ENCODE data around the gene ALDH9A1. TPM values are rescaled to one million over a fixed set of nuclear protein-coding genes. Genes with fewer than 3 reads are reported as not detected.

The ALDH9A1 gene
- total RNA-seq, 1 donor, result 118 TPM

GRCh38 chr1:165635329-165635728 lies 63.0 kb downstream of the ALDH9A1 start:
- no peak overlapping the region for H3K27ac ChIP-seq (ENCODE audit: low read depth, low read length)
- TF ChIP-seq CTCF (IDR thresholded peaks at IDR 0.05; ENCODE audit: extremely low read depth, low read depth, low read length), result no peak
- peaks cover 91% of the 10 kb centered on the region for H3K79me2 ChIP-seq (ENCODE audit: insufficient read depth, low read length)
- no peak overlapping the region for H3K4me2 ChIP-seq (ENCODE audit: insufficient read depth, low read length)
- H3K36me3 ChIP-seq (ENCODE audit: insufficient read depth, low read length), result peaks cover 14% of the 10 kb centered on the region
- peaks cover 25% of the 10 kb centered on the region for H4K20me1 ChIP-seq (ENCODE audit: insufficient read depth, low read length)
- DNase-seq (ENCODE audit: insufficient read length, low spot score, missing footprints), result no peak
- no peaks in the 10 kb centered on the region for H3K27me3 ChIP-seq (ENCODE audit: insufficient read depth, low read length)
- H3K4me3 ChIP-seq (ENCODE audit: insufficient read depth, low read length), result no peak overlapping the region
- H2AFZ ChIP-seq (ENCODE audit: low read length), result no peak overlapping the region
- no peaks in the 10 kb centered on the region for H3K9me3 ChIP-seq (ENCODE audit: low read depth, low read length)
- peaks cover 45% of the 10 kb centered on the region for H3K4me1 ChIP-seq (ENCODE audit: insufficient read depth, low read length)

GRCh38 chr1:165634154-165634921 lies 64.0 kb downstream of the ALDH9A1 start:
- H3K36me3 ChIP-seq (ENCODE audit: insufficient read depth, low read length), result peaks cover 14% of the 10 kb centered on the region
- no peak overlapping the region for H2AFZ ChIP-seq (ENCODE audit: low read length)
- no peak for DNase-seq (ENCODE audit: insufficient read length, low spot score, missing footprints)
- no peaks in the 10 kb centered on the region for H3K27me3 ChIP-seq (ENCODE audit: insufficient read depth, low read length)
- H3K79me2 ChIP-seq (ENCODE audit: insufficient read depth, low read length), result peaks cover 81% of the 10 kb centered on the region
- no peaks in the 10 kb centered on the region for H3K9me3 ChIP-seq (ENCODE audit: low read depth, low read length)
- H4K20me1 ChIP-seq (ENCODE audit: insufficient read depth, low read length), result peaks cover 22% of the 10 kb centered on the region
- H3K27ac ChIP-seq (ENCODE audit: low read depth, low read length), result no peak overlapping the region
- no peak overlapping the region for H3K4me3 ChIP-seq (ENCODE audit: insufficient read depth, low read length)
- TF ChIP-seq CTCF (IDR thresholded peaks at IDR 0.05; ENCODE audit: extremely low read depth, low read depth, low read length), result no peak
- H3K4me1 ChIP-seq (ENCODE audit: insufficient read depth, low read length), result peaks cover 41% of the 10 kb centered on the region
- peak overlapping the region; percentile 97 for H3K4me2 ChIP-seq (ENCODE audit: insufficient read depth, low read length)

GRCh38 chr1:165633614-165634013 lies 64.7 kb downstream of the ALDH9A1 start:
- Histone ChIP-seq H3K36me3 (ENCODE audit: insufficient read depth, low read length) (peaks cover 8% of the 10 kb centered on the region), H3K4me2 (ENCODE audit: insufficient read depth, low read length) (peak overlapping the region; percentile 97), H3K4me1 (ENCODE audit: insufficient read depth, low read length) (peaks cover 41% of the 10 kb centered on the region), H3K4me3 (ENCODE audit: insufficient read depth, low read length) (peak overlapping the region; percentile 32), H4K20me1 (ENCODE audit: insufficient read depth, low read length) (peaks cover 22% of the 10 kb centered on the region), H3K79me2 (ENCODE audit: insufficient read depth, low read length) (peaks cover 74% of the 10 kb centered on the region), H2AFZ (ENCODE audit: low read length) (no peak overlapping the region), H3K9me3 (ENCODE audit: low read depth, low read length) (no peaks in the 10 kb centered on the region), H3K27ac (ENCODE audit: low read depth, low read length) (no peak overlapping the region), H3K27me3 (ENCODE audit: insufficient read depth, low read length) (no peaks in the 10 kb centered on the region)
- TF ChIP-seq CTCF (IDR thresholded peaks at IDR 0.05; ENCODE audit: extremely low read depth, low read depth, low read length), result no peak
- DNase-seq (ENCODE audit: insufficient read length, low spot score, missing footprints), result no peak

- TF ChIP-seq CTCF (IDR thresholded peaks at IDR 0.05; ENCODE audit: extremely low read depth, low read depth, low read length), result no peak
- Histone ChIP-seq H3K4me3 (ENCODE audit: insufficient read depth, low read length) (peak overlapping the region; percentile 90), H3K4me2 (ENCODE audit: insufficient read depth, low read length) (peak overlapping the region; percentile 97), H3K9me3 (ENCODE audit: low read depth, low read length) (no peaks in the 10 kb centered on the region), H2AFZ (ENCODE audit: low read length) (no peak overlapping the region), H4K20me1 (ENCODE audit: insufficient read depth, low read length) (peaks cover 22% of the 10 kb centered on the region), H3K4me1 (ENCODE audit: insufficient read depth, low read length) (peaks cover 33% of the 10 kb centered on the region), H3K27ac (ENCODE audit: low read depth, low read length) (peak overlapping the region; percentile 85), H3K79me2 (ENCODE audit: insufficient read depth, low read length) (peaks cover 63% of the 10 kb centered on the region), H3K27me3 (ENCODE audit: insufficient read depth, low read length) (no peaks in the 10 kb centered on the region), H3K36me3 (ENCODE audit: insufficient read depth, low read length) (peaks cover 8% of the 10 kb centered on the region)
- no peak for DNase-seq (ENCODE audit: insufficient read length, low spot score, missing footprints)
Observed at GRCh38 chr1:165632491-165632890, 65.9 kb downstream of the ALDH9A1 start.
